ENCODE results near the gene NADK.

Gene NADK

DNA sequence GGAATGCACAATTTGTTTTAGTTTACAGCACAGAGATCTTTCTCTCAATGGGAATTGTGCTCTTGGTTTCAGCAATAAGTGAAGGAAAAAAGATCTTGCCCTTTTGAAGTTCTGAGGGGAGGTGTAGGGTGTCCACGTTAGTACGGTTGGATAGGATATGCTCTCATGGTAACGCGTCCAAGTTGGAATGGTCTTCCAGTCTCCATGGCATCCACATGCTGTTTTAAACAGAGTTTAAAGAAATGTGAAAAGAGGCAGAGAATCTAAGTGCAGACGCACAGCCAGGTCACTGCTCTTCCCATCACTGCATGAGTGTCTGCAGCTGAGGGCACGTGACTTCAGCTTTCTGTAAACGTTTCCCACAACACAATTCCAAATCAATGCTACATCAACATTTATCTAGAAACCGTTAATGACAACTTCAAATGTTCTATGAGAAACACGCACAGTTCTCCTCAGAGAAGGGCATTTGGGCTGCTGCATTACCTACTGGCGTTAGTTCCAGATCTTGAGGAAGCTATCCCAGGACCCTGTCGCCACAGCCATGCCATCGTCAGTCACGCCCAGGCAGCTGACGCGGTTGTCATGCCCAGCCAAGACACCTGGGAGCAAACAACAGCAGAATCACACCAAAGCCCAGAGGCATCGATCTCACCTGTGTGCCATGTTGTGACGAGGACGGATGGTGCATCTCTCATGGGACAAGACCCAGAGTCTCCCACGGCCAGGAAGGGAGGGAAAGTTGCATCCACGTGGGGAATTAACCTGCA lies 8.8 kb upstream of the NADK start:
- no peak for DNase-seq (ENCODE audit: low read depth in 1 of 2, low spot score in 1 of 2)

DNA sequence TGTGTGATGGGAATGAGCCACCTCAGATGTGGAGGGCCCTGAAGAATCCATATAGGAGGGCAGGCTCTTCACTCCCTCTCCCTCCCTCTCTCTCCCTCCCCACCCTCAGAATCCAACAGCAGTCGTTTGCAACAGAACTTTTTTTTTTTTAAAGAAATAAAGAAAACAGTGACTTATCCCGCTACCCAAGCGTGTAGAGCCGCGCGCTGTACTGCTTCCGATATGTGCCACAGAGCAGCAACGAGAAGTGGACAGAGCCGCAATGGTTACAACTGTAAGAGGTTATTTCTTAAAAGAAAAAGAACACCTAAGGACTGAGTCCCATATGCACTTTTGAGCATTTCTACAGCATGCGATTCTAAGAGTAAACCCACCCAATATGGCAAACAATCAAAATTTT lies 7.4 kb upstream of the NADK start:
- no peak for DNase-seq (ENCODE audit: low read depth in 1 of 2, low spot score in 1 of 2)

DNA sequence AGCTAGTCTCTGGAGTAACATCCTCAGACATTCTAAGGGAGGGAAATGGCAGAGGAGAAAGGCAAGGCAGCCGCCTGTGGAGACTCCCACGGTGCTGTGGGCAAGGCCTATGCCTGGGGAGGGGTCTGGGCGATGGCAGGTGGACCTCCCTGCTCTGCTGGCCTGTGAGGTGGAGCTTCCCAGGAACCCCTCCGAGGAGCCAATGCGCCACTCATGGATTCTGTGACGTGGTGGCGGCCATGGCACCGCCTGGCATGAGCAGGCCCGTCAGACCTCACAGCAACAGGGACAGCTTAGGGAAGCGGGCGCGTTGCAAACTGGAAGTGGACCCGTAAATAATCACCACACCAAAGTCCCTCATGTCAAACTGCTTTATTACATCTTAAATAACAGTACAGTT lies 6.7 kb upstream of the NADK start:
- DNase-seq (ENCODE audit: low read depth in 1 of 2, low spot score in 1 of 2): no peak

DNA sequence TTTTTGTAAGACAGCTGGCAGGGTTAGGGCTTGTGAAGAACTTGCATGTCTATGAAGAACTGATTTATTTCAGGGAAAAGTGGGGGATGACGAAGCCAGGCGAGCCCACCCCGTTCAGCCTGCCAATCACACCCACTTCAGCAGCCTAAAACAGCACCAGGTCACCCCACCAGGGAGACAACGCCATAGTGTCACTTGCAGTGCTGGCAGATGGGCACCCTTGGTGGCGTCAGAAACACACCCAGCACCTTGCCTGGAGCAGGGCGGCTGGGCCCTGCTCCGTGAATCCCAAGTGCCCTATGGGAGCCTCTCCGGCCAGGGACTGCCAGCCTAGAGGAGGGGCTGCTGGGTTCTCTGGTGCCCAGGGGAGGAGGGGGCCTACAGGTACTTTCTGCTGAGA lies 5.0 kb upstream of the NADK start:
- no peak for DNase-seq (ENCODE audit: low read depth in 1 of 2, low spot score in 1 of 2)

DNA sequence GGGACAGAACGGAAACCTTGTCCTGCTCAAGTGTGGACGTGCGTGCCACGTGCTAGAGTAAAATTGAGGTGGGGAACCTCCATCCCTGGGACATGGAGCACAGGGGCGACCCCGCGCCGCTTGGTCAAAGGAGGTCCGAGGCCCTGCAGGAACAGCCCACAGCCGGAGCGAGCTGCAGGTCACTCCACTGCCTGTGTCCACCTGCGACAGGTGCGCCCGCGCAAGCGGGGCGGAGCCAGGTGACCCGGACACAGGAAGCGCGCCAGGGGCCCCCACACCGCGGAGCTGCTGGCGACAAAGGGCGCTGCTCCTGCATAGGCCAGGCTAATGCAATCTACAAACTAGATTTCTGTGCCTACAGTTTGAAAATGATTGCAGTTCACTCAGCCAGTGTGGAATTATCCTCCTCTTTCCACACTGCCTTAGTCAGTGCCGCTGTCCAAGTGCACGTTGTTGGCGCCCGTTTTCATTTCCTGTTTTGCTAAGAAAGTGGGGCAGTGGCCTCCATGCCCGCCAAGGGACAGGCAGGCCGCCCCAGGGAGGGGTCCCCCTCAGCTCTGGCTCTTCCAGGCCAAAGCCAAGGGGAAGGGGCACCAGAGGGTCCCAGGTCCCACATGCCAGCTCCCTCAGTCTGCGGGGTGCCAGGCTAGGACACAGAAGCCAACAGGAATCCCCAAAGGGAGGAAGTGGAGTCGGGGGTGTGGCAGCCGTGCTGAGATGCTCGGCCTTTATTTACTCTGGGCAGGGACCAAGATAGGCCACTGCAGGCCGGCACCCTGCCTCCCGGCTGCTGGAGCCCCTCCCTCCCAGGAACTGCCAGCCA lies 4.3 kb upstream of the NADK start:
- no peak for DNase-seq (ENCODE audit: low read depth in 1 of 2, low spot score in 1 of 2)

DNA sequence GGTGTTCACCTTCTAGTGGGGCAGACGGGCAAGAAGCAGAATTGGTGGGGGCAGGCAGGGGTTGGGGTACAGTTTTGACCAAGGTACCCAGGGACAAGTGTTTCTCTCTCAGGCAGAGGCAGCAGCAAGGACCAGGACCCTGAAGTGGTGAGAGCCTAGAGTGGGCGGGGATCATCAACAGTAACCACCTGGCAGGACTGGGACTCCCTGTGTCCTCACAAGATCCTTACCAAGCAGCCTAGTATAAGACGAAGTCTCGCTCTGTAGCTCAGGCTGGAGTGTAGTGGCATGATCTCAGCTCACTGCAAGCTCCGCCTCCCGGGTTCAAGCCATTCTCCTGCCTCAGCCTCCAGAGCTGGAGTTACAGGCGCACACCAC lies 3.2 kb upstream of the NADK start:
- no peak for DNase-seq (ENCODE audit: low read depth in 1 of 2, low spot score in 1 of 2)

DNA sequence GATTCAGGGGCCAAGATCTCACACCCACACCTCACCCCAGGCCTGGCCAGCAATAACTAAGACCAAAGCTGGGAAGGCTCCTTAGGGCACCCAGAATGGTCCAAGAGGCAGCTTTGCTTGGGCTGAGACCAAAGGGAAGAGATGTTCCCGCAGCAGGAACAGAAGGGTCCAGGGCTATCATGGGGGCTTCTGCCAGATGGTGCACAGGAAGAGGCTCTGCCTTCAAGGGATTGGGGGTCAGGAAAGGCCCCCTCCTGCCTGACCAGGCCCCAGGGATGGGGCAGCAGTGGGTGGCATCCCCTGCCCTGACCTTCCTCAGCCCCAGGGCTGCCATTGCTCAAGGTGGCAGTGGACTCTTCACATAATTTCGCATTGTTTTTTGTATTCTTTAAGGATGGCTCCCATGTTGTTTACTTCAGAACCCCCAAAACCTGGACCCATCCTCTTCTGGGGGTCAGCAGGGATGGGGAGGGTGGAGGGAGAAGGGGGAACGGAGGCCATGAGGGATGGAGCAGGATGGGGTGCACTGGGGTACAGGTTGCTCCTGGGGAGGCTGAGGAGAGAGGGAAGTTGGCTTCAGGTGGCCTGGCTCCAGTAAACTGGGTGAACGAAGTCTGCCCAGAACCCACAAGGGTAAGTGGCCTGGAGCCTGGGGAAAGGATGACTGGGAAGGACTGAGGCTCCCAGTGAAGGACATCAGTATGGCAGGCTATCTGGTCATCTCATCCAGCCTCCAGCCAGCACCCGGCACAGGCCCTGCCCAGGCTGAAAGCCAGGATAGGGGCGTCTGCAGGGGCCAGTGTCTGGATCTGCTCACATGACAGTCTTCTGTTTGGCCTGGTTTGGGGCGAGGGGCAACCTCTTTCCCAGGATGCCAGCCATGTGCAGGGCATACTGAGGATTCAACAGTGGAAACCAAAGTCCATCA lies 2.6 kb upstream of the NADK start:
- no peak for DNase-seq (ENCODE audit: low read depth in 1 of 2, low spot score in 1 of 2)

DNA sequence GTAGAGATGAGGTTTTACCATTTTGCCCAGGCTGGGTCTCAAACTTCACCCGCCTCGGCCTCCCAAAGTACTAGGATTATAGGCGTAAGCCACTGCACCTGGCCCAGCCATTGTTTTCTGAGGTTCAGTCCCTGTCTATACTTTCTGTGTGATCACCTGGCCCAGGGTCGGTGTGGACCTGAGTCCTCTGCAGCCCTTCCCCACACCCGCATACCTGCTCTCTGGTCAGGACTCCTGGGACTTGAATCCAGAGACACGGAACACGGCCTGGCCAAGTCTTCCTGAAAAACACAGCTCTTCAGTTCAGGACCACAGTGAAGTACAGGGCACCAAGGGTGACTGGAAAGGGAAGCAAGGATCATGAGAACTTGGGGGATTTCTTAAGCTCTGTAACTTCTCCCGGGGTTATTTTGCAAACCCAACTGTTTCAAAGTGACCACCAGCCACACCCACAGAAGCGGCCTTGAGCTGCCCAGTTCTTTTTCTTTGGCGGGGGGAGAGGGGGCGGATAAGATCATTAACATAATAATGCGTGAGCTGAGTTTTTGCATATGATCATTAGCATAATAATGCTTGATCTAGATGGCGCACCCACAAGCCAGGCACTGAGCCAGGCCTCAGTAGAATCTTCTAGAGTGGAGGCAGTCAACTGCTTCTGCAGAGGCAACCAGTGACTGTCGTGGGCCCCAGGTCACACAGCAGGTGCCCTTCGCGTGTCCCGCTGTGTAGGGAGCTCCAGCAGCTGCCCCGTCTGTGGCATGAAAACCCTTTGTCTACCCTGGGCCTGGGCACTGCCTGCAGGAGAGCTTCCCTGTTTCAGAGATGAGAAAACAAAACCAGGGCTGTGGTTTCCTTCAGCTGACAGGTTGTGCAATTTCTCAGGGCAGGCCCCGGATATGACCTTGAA lies 1.7 kb upstream of the NADK start:
- peak in 1 of 2 donors; percentile 27 for DNase-seq (ENCODE audit: low read depth in 1 of 2, low spot score in 1 of 2)

DNA sequence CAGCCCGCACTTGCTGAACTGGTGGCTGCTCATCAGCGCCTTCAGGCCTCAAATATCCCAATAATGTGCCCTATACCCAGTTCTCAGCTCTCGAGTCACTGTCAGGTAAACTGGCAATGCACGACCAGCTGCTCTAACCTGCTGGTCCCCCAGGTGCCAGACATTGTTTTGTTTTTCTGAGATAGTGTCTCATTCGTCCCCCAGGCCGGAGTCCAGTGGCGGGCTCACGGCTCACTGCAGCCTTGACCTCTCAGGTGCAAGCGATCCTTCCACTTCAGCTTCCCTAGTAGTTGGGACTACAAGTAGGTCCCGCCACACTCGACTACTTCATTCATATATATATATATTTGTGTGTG lies 1.0 kb upstream of the NADK start:
- DNase-seq (ENCODE audit: low read depth in 1 of 2, low spot score in 1 of 2): no peak

DNA sequence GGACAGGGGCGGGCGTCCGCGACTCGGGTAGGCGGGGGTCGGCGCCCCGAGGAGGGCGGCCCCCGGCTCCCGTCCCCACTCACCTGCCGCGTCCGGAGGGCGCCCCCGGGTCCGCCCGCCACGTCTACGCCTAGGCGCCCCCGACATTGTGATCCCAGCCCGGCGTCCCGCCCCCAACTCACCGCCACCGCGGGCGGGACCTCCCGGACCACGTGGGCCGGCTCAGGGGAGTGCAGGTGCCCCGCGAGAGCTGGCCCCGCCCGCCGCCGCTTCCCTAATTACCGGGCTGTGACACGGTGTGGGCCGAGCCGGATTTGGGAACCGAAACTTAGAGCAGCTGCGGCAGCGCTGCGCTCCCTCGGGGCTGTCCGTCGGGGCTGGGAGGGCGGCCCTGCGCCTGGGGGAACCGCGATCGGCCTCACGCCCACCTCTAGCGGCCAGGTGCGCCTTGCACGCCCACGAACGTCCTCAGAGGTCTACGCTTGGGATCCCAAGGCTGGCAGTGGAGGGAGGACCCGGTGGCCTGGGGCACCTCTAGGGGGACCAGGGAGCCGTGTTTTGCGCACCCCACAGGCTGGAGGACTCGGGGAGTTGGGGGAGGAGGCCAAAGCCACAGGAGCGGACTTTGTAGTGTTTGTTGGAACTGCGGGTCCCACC lies 521 bp upstream of the NADK start:
- DNase-seq (ENCODE audit: low read depth in 1 of 2, low spot score in 1 of 2): peak; percentile 46 to 66

DNA sequence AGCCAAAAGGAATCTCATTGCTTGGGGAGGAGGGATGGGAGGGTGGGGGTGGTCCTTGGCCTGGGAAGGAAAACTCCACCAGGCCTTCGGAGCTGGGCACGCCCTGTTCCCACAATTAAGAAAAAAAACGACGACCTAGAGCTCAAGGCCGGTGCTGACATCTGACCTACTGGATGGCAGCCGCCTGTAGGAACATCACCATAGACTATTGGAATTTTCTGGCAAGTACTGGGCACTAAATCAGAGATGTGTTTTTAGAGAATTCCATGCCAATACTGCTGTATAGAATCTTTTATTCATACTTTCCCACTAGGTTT lies 729 bp downstream of the NADK start:
- DNase-seq (ENCODE audit: low read depth in 1 of 2, low spot score in 1 of 2): no peak

DNA sequence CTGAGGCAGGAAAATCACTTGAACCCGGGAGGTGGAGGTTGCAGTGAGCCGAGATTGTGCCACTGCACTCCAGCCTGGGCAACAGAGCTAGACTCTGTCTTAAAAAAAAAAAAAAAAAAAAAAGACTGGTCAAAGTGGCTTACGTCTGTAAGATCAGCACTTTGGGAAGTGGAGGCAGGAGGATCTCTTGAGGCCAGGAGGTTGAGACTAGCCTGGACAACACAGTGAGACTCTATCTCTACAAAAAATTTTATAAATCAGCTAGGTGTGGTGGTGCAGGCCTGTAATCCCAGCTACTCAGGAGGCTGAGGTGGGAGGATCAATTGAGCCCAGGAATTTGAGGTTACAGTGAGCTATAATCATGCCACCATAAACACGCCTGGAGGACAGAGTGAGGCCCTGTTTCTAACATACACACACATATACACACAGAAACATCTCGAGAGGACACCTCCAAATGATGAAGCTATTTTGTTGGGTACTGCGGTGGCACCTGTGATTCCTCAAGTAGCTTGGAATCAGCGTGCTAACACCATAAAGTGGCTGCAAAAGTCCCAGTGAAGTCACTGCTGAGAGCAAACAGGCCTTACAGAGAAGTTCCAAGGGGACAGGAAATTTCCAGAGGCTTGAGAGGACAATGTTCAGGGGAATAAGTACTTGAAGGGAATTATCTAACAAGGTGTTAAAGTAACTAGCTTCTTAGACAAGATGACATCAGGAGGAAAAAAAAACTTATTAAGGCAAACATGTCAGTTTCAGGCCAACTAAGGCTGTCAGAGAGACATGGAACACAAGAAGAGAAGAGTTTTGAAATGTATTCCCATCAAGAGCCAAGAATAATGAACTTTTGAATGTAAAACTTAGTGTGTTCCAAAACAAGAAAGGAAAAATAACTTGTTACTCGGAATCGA lies 1.3 kb downstream of the NADK start:
- no peak for DNase-seq (ENCODE audit: low read depth in 1 of 2, low spot score in 1 of 2)

DNA sequence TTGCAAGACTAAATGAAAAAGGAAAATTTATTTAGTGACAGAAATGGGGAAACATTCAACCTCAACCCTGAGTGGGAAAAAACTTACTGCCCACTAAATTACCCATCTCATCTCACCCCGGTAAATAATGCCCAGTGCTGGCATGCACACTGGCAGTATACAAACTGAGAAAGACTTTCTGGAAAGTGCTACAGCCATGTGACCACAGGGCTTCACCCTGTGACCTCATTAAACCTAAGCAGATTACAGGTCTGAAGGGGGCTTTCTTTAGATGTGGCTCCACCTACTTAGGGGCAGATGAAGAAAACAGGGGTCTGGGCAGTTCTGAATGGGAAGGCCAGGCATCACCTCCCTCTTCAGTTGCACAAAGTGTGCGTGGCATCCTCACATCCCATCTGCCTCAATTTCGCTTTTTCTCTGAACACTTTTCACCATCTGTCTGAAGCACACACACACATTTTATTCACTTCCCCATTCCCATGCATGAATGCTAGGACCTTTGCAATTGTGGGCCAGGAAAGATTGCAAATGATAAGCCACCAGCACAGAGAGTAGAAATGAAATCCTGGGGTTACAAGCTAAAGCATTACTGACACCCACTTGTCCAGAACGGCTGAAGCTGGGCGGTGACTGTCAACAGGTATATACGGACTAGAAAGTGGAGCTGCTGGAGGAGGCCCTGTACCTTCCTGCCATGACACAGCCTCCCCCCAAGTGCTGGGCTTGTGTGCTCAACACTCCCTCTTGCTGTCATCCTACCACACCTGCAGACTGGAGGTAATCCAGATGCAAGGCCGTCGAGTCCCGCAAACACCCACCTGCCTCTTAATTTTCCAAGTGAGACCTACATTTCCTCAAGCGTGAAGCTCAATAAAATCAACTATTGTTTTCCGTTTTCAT lies 2.7 kb downstream of the NADK start:
- no peak for DNase-seq (ENCODE audit: low read depth in 1 of 2, low spot score in 1 of 2)

DNA sequence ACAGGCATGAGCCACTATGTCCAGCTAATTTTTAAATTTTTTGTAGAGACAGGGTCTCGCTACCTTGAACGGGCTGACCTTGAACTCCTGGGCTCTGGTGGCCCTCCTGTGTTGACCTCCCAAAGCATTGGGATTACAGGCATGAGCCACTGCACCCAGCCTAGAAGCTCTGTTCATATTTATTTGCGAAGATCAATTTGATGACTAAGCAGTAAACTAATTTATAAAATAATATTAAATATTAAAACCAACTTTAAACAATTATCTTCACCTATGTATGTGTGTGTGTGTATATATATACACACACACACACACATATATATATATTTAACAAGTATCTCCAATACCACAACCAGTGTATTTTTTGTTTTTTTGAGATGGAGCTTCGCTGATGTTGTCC lies 4.4 kb downstream of the NADK start:
- DNase-seq (ENCODE audit: low read depth in 1 of 2, low spot score in 1 of 2): no peak

DNA sequence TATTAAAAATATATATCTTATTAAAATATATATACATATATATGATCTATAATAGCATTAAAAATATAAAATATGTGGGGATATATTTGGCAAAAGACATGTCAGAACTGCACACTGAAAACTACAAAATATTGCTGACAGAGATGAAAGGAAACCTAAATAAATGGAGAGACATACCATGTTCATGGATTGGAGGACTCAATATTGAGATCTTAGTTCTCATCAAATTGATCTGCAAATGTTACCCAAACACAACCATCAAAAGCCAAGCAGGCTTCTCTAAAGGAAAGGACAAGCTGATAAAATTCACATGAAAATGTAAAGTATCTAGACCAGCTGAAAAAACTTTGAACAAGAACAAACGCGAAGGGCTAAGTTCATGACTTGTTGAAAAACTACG lies 7.2 kb downstream of the NADK start:
- no peak for DNase-seq (ENCODE audit: low read depth in 1 of 2, low spot score in 1 of 2)

DNA sequence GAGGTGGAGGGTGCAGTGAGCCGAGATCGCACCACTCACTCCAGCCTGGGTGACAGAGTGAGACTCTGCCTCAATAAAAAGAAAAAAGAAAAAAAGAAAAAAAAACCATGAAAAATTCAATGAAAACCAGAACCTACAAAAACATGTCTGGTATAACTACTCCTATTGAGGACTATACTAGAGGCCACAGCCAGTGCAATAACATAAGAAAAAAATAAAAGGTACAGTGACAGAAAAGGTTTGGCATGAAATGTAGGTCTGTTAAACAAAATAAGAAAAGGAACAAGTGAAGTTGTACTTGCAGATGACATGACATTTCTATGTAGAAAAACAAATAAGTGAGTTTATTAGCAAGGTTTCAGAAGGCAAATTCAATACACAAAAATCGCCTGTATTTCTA lies 8.2 kb downstream of the NADK start:
- DNase-seq (ENCODE audit: low read depth in 1 of 2, low spot score in 1 of 2): no peak

DNA sequence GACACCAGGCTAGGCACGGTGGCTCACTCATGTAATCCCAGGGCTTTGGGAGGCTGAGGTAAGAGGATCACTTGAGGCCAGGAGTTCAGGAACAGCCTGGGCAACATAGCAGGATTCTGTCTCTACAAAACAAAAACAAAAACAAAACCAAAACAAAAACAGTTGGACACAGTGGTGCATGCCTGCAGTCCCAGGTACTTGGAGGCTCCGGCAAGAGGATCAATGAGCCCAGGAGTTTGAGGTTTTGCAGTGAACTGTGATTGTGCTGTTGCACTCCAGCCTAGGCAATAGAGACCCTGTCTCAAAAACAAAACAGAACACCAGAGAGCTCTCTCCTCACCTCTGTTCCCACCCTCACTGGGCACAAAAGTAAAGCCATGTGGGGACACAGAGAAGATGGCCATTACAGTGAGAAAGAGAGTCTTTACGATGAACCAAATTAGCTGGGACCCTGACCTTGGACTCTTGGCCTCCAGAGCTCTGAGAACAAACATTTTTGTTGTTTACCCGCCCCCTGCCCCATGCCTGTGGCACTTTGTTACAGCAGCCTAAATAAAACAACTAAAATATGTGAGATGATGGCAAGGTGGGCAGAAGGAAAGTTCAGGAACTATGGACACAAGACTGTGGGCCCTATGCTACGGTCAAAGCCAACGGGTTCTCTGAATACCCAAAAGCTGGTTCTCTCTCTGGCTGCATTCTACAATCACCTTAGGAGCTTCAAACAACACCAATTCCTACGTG lies 9.8 kb downstream of the NADK start:
- DNase-seq (ENCODE audit: low read depth in 1 of 2, low spot score in 1 of 2): no peak
